Islet precursor cell (in vitro differentiated cells): Measurements from ENCODE around the gene MVB12B.
A peak's percentile ranks its signal among the peaks of the same experiment; 100 is the strongest.

Experiments used
- DNase-seq: peaks from one replicate; pipeline ENCODE4 v3.0.0-alpha.2; 2018

MVB12B gene

DNA sequence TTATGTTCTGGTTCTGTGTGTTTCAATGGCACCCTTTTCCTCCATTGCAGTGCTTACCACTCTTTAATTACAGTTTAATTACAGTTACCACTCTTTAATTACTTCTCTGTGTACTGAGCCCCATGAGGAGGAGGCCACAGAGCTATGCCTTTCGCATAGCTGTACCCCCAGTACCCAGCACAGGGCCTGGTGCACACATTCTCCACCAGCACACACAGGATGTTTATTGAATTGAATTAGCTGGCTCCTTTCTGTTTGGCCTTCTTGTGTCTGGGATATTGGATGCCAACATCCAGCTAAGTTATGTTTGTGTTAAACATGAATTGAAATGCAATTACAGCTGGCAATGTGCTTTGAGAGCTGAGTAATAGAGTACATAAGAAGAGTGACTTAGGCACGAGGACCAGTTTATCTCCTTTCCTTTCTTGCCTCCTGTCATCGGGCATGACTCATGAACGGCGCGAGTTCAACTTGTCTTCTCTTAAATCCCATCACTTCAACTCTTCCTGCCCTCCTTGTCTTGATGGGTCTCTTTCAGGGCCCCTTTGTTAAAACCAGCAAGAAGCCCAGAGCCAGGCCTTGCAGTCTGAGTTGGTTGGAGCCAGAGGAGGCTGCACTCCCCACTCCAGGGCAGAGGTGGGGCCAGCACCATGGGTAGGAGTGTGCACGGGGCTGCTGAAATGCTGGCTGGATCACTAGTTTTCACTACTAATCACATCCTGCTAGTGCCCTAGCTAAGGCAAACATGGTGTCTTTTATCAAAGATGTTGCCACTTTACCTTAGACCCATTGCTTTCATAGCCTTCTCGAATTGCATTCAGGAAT lies 37.4 kb downstream of the MVB12B start:
- no peak for DNase-seq

DNA sequence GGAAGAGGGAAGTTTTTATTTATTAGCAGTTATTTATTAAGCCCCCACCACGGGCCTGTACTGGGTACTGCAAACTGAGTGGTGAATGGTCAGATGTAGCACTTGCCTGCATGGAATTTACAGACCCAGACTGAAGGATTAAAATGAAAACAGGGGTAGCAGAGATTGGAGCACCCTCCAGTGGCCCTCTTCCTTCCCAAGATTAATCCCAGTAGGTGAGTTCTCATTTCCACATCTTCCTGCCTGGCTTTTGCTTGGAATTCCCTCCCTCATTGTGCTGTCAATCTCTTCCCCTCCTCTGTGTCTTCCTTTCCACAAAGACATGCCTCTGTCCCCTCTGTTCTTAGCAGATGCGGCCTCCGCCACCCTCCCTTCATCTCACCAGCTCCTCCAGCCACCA lies 39.2 kb downstream of the MVB12B start:
- no peak for DNase-seq

DNA sequence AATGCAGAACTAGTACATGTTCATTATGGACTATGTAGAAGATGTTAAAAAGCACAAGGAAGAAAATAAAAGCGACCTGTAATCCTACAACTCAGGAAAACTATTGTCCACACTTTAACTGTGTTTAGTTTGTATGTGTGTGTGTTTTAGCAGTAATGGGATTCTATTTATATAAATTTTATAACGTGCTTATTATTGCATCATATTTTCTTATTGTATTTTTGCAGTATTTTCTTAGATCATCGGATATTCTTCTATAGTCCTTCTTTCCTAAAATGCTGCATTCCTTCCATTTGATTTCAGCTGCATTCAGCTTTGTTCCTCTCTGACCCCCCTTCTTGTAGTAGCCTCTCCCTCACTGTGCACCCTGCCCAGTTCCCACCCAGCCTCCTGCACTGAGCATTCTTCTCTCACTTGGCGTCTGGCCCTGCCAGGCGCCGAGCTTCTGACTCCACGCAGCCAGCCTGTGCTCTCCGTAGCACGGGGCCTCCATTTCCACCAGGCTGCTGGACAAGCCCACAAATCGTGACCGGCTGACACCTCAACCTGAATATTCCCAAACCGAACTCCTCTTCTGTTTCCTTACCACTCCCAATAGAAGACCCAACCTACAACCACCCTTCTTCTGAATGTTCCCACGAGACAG lies 39.9 kb downstream of the MVB12B start:
- no peak for DNase-seq

DNA sequence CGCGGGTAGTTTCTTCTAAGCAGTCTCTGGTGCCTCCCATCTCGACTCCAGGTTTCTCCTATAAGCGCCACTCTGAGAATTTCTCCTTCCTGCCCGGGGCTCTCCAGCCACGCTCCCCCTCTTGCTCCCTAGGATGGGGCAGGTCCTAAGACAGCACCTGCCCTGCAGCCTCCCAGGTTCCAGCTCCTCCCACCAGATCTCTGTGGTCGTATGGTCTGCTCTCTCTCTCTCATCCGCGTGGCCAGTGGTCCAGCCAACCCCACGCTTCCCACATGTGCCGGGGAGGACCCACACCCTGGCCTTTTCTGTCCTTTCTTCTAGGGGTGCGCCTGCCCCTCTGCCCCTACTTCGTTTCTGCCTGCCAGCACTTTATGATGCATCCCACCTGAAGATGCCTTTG lies 40.5 kb downstream of the MVB12B start:
- no peak for DNase-seq

DNA sequence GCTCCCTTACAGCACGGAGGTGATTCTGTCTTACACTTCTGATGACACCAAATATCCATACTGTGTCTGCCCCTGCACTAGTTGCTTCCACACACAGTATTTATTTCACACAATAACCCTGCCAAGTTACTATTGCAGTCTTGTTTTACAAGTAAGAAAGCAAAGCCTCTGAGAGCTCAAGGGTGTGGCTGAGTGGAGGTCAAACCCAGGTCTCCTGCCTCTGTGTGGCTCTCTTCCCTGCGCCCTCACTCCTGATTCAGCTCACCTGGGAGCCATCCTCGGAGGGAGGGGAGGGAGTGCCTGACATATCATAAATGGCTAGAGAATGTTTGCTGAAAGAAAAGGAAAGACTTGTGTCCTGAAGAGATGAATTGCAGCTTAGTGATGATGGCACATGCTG lies 41.0 kb downstream of the MVB12B start:
- no peak for DNase-seq

DNA sequence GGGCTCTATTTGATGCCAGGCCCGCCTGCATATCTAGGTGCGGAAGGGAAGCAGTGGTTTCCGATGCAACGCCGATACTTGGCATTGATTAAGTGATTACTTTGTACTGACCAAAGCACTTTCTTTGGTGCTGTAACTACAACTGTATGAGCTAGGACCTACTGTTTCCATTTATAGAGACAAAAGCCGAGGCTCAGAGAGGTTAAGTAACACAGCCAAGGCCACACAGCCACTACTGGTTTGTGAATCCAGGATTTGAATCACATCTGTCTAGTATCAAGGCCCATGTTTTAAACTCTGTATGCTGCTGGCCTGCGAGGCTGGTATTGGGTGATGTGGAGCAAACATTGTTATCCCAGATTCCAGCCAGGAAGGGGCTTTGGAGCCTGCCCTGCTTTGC lies 41.4 kb downstream of the MVB12B start:
- DNase-seq, result no peak

DNA sequence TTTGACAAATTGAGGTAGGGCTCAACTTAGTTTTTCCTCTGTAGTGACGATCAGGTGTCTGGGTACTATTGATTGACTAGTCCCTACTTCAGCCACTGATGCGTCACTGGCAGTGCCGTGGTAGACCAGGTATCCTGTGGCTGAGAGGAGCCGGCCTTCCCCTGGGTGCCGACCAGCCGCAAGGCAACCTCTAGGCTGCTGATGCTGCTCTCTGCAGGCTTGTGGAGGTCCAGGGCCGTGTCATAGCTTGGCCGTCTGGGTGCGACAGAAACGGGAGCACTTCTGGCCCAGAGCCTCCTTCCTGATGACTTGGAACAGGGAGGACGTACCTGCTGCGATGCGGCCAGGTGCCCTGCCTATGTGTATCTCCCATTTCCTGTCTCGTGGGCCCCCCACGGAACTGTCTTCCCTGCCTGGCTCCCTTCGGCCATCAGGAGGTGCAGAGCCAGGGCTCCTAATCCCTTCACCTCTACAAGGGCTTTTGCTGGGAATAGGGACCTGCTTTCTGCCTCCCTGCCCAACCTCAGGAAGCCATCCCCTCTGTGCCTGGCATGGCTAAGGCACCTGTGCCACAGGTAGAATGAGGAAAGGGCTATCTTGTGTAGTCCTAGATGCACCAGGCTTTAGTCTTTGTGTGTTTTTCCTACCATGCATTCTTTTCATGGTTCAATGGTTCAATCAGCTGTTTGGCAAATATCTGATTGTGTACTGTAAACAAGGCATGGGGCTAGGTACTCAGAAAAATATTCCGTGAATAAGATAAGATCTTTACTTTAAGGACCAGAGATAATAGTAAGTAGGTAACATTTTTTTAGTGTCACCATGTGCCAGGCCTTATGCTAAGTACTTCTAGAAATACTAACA lies 44.6 kb downstream of the MVB12B start:
- no peak for DNase-seq

DNA sequence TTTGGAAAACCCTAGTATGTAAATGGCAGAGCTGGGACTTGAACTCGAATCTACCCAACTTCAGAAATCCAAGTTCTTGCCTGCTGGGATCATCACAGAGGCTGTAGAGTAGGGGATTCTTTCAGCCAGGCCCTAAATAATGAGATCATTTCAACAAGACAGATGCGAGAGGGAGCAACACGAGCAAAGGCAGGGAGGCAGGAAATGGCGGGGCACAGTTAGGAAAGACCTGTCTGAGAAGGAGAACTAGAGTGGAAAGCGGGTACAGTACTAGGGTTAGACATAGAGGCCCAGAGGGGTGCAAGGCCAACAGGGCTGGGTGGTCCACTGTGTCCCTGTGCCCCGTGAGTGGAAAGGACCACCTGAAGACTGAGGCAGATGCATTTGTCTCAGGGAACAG lies 46.1 kb downstream of the MVB12B start:
- DNase-seq, result no peak

DNA sequence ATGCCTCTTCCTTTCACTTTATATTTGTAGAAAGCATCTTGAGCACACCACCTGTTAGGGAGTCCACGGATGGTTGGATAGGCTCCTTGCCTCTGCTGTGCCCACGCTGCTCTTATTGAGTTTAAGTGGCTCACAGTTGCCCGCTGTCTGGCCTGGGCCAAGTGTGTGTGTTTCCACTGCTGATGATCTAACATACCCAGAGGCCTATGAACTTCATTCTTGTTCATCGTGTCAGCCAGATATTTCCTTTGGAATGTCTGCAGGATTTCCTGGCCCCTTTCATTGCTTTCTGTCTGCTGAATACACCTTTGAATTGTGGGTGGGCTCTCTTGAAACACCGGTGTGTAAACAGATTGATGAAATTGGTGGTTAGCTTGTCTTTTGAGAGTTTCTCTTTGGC lies 46.6 kb downstream of the MVB12B start:
- peak; percentile 95 for DNase-seq

DNA sequence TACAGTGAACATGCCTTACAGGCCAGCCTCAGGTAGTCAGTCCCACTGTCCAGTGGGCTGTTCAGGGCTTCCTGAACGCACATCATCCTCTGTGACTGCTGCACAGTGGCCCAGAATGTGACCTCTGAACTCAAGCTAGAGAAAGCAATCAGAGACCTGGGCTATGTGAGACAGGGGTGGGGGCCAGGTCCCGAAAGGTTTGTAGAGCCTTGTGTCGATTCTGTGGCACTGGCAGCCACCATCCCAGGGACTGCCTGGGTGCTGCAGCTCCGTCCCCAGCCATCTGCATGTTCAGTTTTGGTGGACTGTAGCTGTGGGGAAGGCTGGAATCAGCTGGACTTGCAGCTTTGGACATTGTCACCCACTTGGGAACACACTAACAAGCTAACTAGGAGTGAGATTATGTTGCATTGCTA lies 47.7 kb downstream of the MVB12B start:
- DNase-seq, result peak; percentile 69

DNA sequence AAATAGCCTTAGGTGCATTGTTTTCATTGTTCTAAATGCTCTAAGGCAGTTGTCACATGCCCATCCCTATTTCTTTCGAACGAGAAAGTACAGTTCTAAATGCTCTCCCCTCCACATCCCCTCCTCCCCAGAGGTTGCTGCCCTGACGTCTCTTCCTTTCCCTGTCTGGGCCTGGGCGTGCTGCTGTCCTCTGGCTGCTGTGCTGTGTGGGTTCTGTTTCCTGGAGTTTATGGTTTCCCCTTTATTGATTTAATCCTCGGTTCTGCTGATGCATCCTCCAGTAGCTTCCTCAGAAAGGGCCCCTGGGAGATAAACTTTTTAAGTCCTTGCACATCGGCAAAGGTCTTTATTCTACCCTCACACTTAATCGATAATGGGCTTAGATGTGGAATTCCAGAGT lies 48.8 kb downstream of the MVB12B start:
- DNase-seq, result peak; percentile 87

DNA sequence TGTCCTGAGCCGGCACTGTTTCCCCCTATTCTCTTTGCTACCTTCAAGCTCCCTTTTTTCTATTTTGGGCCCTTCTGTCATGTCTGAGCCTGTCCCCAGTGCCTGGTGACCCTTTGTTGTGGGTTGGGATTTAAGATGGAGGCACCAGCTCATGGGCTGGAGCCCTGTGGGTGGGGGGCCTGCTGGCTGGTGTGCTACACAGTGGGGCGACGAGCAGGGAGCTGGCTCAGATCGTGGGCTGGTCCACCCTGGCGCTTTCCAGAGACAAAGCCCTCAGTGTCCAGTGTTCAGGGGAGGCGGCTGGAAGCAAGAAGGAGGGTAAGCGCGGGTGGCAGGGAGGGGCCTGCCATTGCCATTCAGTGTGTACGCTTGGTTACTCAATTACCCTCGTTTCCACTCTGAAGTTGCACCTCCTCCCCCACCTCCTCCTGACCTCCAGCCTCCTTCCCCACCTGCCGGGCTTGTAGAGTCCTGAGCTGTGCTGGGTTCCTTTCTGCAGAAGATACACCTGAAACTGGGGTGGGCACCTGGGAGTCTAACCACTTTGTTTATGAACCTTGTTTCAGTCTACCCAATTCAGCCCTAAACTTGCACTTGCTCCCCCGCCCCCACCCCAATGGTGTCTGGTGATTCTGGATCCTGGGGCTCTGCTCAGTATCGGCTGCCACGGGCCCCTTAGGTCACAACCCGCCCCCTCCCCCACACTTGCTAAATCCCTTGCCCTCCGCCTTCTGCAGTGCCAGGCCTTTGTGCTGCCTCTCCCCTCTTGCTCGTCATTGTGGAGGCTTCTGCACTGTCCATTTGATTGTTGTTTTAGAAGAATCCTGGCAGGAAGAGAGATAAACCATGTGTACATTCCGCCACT lies 49.9 kb downstream of the MVB12B start:
- DNase-seq, result peak; percentile 77

DNA sequence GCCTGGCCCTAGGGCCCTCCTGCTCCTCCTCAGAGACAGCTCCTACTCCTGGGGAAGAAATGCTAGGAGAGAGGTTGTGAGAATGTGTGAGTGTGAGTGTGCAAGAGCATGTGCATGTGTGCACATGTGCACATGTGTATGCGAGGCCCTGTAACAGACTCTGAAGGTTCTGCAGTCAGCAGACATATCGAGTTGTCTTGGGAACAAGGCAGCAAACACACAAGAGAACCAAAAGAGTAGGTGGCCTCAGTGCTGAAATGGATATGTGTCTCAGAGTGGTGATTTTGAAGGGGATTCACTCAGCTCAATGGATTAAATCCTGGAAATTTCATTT lies 50.5 kb downstream of the MVB12B start:
- no peak for DNase-seq

DNA sequence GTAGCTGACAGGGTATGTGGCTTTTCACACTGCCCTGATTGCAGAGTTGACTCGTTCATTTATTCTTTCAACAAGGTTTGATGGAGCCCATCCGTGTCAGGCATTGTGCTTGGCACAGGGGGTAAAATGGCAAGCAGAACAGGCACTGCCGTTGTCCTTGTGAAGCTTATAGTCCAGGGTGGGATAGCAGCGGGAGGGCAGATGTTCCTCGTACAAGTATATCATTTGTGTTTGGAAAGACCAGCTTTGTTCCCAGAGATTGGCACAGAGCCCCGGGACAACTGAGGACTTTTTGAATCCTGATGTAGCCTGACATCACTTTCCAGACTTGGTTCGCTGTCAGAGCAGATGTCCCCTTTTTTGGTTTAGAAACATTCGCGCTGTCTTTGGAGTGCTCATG lies 50.9 kb downstream of the MVB12B start:
- DNase-seq, result no peak

DNA sequence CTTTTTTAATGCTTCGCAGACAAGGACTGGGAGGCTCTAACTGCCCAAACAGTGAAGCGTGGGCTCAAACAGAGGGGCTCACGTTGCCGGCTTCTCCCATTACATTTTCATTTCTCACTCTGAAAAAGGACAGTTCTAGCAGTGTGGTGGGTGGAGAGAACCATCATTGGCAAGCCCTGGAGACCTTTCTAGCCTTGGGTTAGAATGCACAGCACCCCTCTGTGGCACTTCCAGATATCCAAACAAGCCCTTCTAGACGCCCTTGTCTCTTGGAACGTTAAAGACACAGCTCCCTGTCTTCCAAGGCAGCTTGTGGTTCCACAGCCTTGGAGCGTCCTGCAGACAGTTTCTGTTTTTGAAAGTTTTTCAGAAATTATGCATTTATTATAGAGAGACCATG lies 52.1 kb downstream of the MVB12B start:
- DNase-seq, result no peak

DNA sequence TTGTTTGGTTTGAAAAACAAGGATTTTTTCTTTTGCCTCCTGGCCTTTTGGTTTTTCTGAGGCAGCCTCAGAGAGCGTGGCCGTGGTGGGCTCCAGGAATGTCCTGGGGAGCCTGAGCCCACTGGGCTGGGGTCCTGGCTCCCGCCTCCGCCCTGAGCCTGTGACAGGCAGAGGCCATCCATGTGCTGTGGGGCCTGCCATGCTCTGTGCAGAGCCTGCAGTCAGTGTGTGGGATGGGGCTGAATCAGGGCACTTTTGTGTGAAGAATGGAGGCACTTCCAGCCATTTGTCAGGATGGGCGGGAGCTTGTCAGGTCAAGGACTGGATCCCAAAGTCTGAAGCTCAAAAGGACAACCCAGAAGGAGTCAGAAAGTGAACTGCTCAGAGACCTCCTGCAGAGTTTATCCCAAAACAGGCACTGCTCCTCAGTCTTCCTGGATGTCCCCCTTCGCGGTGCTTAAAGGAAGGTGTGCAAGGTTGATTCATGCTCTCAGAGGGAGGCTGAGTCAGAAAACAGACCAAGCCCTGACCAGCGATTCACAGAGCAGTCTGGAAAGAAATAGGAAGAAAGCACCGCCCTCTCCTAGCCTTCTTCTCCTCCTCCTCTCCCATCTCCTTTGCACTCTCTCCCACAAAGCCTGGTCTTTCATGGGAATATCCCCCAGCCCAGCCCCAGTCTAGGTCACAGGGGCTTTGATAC lies 53.2 kb downstream of the MVB12B start:
- peak; percentile 70 for DNase-seq

DNA sequence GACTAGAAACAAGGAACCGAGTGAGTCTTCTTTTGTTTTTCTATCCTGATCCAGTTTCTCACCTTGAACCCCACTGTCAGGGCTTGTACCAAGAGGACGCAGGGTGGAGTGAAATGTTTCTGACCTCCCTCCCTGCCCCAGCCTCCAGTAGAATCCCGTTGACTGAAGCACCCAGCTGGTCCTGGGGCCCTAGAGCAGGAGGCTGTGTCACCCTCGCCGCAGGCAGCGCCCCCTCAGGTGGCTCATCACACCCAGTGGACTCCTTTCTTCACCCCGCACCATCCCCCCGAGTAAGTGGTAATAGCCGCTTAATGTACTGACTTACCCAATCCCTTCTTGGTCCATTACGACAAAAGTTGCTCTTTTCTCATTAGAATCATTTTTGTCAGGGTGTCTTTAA lies 53.8 kb downstream of the MVB12B start:
- peak; percentile 49 for DNase-seq

DNA sequence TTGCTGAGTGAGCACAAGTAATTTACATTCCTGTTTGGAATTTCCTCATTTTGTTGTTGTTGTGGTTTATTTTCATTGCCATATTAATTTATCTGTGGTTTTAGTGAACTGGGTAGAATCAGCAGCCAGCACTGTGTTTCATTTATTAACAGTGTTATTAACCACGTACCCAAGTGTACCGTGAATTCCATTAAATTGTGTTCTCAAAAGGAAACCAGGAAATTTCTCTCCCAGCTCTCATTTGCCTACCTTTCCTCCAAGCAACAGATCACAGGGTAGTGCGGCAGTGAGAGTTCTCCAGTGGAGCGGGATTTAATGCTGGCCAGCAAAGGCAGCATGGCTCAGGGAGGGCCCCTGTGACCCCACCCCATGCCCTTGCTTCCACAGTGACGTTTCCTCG lies 54.6 kb downstream of the MVB12B start:
- no peak for DNase-seq

DNA sequence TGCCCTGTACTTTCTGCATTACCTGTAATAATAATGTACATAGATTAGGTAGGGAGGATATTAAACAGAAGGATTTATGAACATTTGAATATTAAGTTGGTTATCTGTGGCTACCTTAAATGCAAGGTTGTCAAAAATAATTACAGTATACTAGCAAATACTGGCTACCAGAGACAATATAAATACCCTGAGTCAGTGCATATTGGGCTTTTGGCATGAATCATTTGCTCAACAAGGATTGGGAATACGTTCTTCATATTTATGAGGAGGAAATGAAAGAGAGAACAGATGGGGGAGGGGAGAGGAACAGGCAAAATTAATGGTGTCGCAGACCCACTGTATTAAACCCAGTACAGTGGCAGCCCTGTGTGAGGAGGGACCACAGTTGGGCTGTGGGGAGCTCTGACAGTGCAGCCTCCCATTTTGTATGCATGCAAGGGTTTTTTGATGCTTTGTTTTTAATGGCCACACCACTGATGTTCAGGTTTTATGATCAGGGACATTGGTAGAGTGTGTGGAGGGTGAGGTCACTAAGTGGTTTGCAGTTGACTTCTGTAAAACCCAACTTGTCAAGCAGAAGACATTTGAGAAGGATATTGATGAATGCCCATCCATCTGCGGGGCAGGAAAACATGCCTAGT lies 56.9 kb downstream of the MVB12B start:
- DNase-seq, result no peak

DNA sequence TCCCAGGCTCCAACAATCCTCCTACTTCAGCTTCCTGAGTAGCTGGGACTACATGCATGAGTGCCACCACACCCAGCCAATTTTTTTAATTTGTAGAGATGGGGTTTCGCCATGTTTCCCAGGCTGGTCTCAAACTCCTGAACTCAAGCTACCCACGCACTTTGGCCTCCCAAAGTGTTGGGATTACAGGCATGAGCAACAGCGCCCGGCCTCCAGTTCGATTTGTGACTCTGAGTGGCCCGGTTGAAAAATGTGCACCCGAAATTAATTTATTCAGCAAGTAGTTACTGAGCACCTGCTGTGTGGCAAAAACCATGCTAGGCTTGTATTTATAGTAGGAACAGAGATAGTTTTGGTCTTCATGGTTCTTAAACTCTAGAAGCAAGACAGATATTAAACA lies 58.3 kb downstream of the MVB12B start:
- no peak for DNase-seq

DNA sequence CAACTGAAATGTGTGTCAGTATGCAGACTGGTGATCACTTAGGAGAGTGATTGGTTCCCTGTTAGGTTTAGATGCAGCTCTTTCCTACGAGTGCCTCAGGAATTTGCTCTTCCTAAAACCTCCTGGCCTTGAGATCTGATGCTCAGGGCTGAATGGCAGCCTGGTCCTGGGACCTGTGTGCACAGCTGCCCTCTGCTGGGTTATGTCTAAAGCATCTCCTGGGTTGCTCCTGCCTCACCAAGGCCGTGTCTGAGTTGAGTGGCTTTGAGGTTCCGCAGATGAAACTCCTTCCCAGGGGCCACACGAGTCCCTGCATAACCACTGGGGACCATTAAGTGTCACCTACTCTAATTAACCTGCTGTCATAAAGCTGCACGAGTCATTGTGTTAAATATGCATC lies 59.5 kb downstream of the MVB12B start:
- peak; percentile 75 for DNase-seq

DNA sequence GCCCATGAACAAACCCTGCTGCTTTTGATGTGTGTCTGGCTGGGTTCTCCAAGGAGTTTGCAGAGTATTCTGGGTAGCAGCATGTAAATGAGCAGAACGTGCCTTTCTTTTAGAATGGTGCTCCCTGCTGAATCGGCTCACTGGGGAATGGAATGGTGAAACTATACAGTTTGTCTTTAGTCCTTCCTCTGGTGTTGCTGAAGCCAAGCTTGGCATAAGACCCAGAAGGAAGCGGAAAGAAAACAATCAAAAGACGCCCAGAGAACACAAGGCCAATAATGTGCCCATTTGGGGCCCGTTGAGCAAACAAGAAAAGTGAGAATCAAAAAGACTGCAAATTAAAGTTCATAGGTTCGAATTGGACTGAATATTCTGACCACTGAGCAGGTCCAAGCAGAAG lies 60.1 kb downstream of the MVB12B start:
- no peak for DNase-seq
